GM18519 (cell line): ENCODE results near the gene TIPARP.
"Not testable (repeated sequence)": the region's sequence is repeated elsewhere in the genome, so short reads cannot be mapped to it uniquely, and the experiment has no call there.

Source experiments
- ATAC-seq: cut with Tn5 transposase; IDR thresholded peaks from one replicate; pipeline ENCODE4 v1.9.1; 2021; ENCODE audit warnings: mild to moderate bottlenecking, moderate library complexity; ENCODE audit not compliant: unreplicated experiment, low FRiP score

TIPARP gene

DNA sequence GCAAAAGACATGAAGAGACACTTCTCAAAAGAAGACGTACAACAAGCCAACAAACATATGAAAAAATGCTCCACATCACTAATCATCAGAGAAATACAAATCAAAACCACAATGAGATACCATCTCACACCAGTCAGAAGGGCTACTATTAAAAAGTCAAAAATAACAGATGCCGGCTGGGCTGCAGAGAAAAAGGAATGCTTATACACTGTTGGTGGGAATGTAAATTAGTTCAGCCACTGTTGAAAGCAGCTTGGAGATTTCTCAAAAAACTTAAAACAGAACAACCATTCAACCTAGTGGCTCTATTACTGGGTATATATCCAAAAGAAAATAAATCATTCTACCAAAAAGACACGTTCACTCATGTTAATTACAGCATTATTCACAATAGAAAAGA, 60.3 kb downstream of the TIPARP start:
- not testable (repeated sequence) for ATAC-seq

DNA sequence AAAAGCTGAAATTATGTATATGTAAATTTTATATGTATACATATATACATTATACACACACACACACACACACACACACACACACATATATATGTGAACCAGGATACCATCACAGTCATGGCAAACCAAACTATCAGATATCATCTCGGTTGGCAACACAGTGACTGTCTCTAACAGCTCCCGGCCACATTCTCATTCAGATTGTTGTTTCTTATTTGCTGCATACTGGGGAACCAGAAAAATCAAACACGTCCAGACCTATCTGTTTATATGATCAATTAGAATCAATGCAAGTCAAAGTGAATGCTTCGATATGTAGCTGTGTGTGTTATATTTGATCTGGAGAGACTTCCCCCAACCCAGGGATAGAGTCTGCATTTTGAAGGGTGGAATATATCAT, 61.1 kb downstream of the TIPARP start:
- ATAC-seq, result no peak

DNA sequence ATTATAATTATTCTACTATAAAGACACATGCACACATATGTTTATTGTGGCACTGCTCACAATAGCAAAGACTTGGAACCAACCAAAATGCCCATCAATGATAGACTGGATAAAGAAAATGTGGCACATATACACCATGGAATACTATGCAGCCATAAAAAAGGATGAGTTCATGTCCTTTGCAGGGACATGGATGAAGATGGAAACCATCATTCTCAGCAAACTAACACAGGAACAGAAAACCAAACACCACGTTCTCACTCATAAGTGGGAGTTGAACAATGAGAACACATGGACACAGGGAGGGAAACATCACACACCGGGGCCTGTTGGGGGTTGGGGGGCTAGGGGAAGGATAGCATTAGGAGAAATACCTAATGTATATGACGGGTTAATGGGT, 62.7 kb downstream of the TIPARP start:
- not testable (repeated sequence) for ATAC-seq

DNA sequence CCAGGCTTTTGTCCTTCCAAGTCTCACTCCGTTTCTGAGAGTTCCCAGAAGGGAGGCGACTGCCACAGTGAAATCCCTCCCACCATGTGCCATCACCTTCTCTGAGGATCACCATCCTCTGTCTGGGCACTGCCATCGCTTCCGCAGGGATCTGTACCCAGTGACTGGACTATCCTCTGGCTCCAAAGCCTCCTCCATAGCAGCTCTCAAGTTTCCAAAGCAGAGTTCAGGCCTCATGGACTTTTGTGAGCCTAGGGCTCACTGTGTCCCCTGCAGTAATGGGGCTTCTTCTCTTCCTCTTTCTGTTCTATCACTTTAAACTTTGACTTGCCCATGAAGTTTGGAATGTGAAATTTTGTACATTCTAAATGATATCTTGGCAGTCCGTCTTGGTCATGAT, 63.9 kb downstream of the TIPARP start:
- ATAC-seq, result no peak

DNA sequence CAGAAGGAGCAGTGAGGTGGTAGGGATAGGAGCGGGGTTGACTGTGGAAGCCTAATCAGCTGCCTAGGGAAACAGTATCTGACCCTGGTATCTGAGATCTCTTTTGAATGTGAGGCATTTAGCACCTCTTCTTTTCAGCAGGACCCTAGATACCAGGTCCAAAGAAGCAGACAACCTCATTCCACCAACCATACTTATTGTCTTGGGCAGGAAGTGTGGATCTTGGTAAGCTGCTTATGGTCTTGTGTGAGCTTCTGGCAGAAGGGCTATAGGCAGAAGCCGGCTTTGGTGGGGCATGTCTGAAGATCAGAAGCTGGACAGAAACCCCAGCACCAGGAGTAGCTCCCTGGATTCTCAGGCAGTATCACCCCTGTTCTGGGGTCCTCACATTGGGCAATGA, 65.6 kb downstream of the TIPARP start:
- ATAC-seq, result no peak

DNA sequence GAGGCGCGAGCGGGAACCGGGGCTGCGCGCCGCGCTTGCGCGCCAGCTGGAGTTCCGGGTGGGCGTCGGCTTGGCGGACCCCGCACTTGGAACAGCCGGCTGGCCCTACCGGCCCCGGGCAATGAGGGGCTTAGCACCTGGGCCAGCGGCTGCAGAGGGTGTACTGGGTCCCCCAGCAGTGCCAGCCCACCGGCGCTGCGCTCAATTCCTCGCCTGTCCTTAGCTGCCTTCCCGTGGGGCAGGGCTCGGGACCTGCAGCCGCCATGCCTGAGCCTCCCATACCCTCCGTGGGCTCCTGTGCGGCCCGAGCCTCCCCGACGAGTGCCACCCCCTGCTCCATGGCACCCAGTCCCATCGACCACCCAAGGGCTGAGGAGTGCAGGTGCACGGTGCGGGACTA, 66.2 kb downstream of the TIPARP start:
- not testable (repeated sequence) for ATAC-seq

DNA sequence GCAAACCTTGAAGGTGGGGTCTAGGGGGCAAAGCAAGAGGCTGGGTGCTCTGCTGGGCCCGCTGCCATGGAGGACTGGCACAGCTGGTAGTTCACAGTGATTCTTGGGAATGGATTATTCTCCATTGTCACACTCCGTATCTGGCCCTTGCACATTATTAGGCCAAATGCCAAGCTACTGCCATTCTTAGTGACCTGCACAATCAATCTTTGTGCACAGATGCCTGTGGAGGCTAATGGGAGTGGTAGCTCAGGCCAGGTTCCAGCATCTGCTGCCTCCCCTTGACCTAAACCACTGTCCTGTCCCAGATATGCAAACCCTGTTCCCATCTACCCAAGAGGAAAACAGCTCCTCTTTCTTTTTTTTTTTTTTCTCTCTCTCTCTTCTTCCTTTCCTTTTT, 67.5 kb downstream of the TIPARP start:
- ATAC-seq, result no peak

DNA sequence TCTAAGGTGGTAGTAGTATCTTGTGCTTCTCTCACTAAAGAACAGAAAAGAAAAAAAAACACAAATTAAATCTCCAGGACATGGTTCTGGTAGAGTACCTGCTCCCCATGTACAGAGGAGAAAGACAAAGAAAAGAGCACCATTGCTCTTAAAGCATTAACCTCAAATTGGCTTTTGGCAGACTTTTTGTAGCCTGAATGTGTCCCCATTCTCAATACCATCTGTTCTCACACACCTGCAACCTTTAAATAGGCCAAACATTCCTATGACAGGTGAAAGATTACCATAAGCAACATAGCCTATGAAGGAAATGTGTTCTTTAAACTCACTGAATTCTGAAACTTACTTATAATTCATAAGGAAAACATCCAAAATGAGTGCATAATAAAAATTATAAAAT, 68.0 kb downstream of the TIPARP start:
- ATAC-seq, result no peak

DNA sequence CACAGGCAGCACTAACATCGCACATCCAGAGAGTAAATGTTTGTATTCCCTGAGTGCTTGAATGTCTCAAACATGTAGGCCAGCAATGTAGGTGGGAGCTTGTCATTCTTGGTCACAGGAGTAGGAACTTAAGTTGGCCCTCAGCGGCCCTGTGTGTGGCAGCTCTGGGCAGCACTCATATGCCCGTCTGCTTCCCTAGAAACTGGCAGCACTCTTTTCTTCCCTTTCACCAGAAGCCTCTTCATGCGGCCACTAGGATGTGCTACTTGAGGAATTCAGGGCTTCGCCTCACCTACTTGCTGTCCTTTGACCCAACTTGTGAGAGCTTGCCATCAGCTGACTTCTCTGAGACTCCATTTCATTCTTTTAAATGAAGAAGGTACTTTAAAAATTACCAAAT, 69.5 kb downstream of the TIPARP start:
- ATAC-seq, result no peak

DNA sequence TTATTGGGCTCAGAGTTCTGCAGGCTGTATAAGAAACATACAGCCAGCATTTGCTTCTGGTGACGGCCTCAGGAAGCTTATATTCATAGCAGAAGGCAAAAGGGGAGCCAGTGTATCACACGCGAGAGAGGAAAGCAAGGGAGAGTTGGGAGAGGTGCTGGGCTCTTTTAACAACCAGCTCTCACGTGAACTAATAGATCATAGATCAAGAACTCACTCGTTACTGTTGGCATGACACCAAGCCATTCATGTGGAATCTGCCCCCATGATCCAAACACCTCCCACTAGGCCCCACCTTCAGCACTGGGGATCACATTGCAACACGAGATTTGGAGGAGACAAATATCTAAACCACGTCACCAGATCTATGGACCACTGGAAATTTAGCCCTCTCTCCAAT, 70.2 kb downstream of the TIPARP start:
- ATAC-seq, result no peak

DNA sequence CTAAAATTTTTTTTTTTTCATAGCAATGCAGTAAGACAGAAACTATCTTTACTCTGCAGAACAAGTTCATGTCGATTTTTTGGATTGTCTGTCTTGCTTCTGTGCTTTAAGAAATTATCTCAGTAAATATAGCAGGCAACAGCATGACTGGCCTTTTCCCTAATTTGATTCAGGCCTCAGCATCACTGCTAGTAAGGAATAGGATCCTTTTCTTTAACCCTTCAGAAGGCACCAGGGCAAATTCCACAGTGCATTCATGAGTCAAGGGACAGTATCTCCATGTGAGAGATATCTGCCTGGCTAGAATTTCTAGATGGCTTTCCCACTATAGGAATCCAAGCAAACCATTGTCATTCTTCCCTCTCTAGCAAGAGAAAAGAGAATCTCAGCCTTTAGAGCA, 71.4 kb downstream of the TIPARP start:
- no peak for ATAC-seq

DNA sequence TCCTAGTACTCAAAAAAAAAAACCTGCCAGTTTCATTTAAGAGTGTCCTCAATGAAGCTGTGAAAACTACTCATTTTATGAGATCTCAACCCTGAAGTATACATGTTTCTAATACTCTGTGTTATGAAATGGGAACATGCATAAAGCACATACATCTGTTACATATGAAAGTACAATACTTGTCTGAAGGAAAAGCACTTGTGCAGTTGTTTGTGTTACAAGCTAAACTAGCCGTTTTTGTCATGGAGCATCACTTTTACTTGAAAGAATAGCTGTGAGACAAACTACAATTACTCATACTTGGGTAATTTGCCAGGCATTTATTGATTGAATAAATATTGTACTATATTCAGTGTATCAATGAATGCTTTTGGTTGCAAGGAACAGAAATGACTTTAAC, 72.7 kb downstream of the TIPARP start:
- no peak for ATAC-seq

DNA sequence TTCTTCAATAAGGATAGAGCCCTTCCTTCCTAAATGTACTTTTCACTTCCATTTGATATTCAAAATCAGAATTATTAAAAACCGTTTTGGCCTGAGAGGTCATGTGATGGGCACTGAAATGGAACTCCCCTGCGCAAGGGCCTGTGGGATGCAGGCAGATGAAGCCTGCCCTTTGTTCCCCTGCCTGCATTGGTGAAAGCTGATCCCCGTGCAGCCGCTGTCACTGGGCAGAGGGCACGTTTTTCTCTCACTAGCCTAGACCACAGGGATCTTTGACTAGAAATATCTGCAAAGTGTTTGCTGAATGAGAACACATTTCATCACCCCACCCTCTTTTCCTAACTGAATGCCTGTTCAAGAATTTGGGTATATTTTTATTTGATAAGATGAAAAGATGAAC, 74.9 kb downstream of the TIPARP start:
- no peak for ATAC-seq

DNA sequence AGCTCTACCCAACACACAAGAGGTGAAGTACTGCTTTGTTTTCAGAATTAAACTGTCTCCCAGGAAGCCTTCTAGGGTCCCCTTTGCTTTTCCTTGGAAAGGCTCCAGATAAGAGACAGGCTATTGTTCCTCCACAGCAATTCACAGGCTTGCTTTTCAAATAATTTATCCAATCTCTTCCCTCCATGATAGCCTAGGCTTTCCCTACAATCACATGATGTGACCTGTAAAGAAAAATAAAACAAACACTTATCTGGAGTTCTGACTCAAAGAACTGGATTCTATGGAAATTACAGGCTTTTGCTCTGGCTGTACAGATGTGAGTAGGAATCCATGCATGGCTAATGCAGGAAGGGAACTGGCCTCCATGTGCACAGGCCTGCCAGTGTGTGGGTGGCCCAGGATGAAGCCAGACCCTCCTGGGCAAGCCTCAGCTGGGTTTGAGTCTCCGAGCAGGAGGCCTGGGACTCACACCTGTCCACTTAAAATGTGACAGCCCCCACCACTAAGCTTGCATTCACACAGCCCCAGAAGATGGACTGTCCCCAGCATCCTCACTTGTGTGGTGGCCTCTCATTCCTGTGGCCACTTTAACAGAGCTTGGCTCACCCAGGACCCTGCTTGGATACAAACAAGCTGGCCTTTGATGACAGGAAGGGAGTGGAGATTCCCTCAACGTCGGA, 75.9 kb downstream of the TIPARP start:
- no peak for ATAC-seq

DNA sequence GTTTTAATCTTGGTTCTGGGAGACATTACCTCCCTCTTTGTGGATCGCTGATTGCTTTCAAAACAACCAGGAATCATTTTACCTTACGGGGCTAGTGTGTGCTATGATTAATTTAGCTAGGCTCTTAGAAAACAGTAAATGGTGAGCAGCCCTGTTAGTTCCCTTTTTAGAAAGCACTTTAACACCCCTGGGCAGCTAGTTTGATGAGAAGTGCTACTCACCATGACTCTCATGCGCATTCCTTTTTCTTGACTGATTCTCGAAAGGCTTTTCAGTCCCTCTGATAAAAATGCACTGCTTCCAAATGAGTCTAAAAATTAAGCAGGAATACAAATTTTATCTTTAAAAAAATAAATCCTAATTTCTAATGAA, 76.5 kb downstream of the TIPARP start:
- ATAC-seq, result no peak

DNA sequence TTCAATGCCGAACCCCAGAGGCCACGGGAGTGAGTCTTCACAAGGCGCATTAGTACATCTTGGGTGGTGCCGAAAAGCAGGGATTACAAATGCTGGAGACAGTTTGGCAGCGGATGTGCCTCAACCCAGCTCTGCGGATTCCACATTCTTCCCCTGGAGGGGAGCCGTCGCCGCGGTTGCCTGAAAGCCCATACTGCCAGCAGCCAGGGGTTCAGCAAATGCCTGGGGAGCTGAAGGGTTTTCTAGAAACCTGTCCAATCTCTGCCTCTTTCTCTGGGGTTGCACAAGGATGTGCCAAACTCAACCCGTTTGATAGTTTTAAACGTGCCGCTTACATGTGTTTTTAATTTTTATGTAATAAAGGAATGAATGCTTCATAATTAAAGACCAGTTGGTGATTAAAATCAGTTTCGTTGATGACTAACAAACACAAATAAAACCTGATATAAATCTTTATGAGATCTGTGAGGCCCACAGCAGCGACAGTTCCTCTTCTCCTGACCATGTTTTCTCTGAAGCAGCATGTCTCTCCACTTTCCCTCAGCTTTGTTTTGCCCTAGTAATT, 77.2 kb downstream of the TIPARP start:
- no peak for ATAC-seq
